GM12878 (cell line): ENCODE measurements around the gene EIF4E. TPM values are rescaled to one million over a fixed set of nuclear protein-coding genes. Genes with fewer than 3 reads are reported as not detected.

Source experiments
- BCL11A ChIP-seq: IDR thresholded peaks from 2 replicates; pipeline ENCODE4 v1.6.1; 2011; ENCODE audit warnings: low read depth, low read length
- CHD1 ChIP-seq: IDR thresholded peaks from 2 replicates; pipeline ENCODE4 v1.6.1; 2012; ENCODE audit warnings: low read depth, low read length, improper control_type of control experiment
- ESRRA ChIP-seq: IDR thresholded peaks from 2 replicates; pipeline ENCODE4 v1.6.1; 2012; ENCODE audit warnings: mild to moderate bottlenecking, low read length, improper control_type of control experiment
- HDGF ChIP-seq: fragments of 450-650 bp; IDR thresholded peaks from 2 replicates; pipeline ENCODE4 v1.6.1; 2016; ENCODE audit warnings: antibody characterized with exemption
- IKZF1 ChIP-seq: fragments of 450-650 bp; conservative IDR thresholded peaks from 2 replicates; pipeline ENCODE4 v1.6.1; 2017; ENCODE audit warnings: antibody characterized with exemption, mild to moderate bottlenecking
- MTA2 ChIP-seq: fragments of 450-650 bp; IDR thresholded peaks from 2 replicates; pipeline ENCODE4 v1.6.1; 2016; ENCODE audit warnings: low read depth, mild to moderate bottlenecking, moderate library complexity
- NBN ChIP-seq: fragments of 450-650 bp; IDR thresholded peaks from 2 replicates; pipeline ENCODE4 v1.6.1; 2016
- PAX8 ChIP-seq: fragments of 450-650 bp; IDR thresholded peaks from 2 replicates; pipeline ENCODE4 v1.6.1; 2017; ENCODE audit warnings: mild to moderate bottlenecking, moderate library complexity
- POLR2A ChIP-seq: IDR thresholded peaks from 2 replicates; pipeline ENCODE4 v1.6.1; 2011; ENCODE audit warnings: low read depth, mild to moderate bottlenecking, low read length
- POU2F2 ChIP-seq: IDR thresholded peaks from 3 replicates; pipeline ENCODE4 v1.6.1; 2011; ENCODE audit warnings: low read depth, mild to moderate bottlenecking, low read length, borderline replicate concordance
- SUZ12 ChIP-seq: fragments of 200-600 bp; sonication (generic); IDR thresholded peaks from one replicate; pipeline ENCODE4 v1.6.1; 2018; ENCODE audit warnings: antibody characterized with exemption, mild to moderate bottlenecking; ENCODE audit not compliant: unreplicated experiment
- polyA plus RNA-seq, 11 experiments: library from polyadenylated mRNA; depleted of rRNA in 4 of 11; unstranded in 6 of 11; stranded (reverse) in 5 of 11; fragments of >200 nt; fragmentation: Nextera tagmentation in 4 of 11; fragmentation: Illumina TruSeq in 1 of 11; extraction: Ambion mirVana in 4 of 11; extraction: Trizol in 1 of 11; gene quantifications; 1 replicate in 1 of 11; 2 replicates in 10 of 11; pipeline versions ENCODE4 v1.2.1 to v1.2.3, GENCODE V29; 2011 to 2016; ENCODE audit warnings: inconsistent platforms in 2 of 11, missing spikeins in 2 of 11, low read depth in 1 of 11
- total RNA-seq, 4 experiments: library from RNA; depleted of rRNA in 3 of 4; stranded (reverse); fragments of >200 nt in 3 of 4; fragmentation: Illumina TruSeq in 1 of 4; extraction: Trizol in 1 of 4; gene quantifications; 2 replicates each; pipeline versions ENCODE4 v1.2.1 to v1.2.3, GENCODE V29; 2013 to 2021
- TF ChIP-seq, protein P1 (sequence below): fragments of 450-650 bp; formaldehyde crosslinking; IDR thresholded peaks from 2 replicates; pipeline ENCODE4 v1.5.0; 2022; ENCODE audit warnings: mild to moderate bottlenecking, missing genetic modification characterization
- TF ChIP-seq, protein P2 (sequence below): IDR thresholded peaks from 2 replicates; pipeline ENCODE4 v1.6.1; 2012; ENCODE audit warnings: improper control_type of control experiment, low read depth, low read length; ENCODE audit not compliant: insufficient replicate concordance
- TF ChIP-seq, protein P3 (sequence below): fragments of 150-350 bp; IDR thresholded peaks from 2 replicates; pipeline ENCODE4 v1.6.1; 2016; ENCODE audit warnings: low read depth, low read length
- TF ChIP-seq, protein P4 (sequence below): IDR thresholded peaks from 2 replicates; pipeline ENCODE4 v1.6.1; 2012; ENCODE audit warnings: low read depth, low read length, improper control_type of control experiment
- TF ChIP-seq, protein P5 (sequence below): IDR thresholded peaks from 2 replicates; pipeline ENCODE4 v1.6.1; 2012; ENCODE audit warnings: low read depth, low read length, improper control_type of control experiment

The EIF4E gene
- total and polyA plus RNA-seq, 10 of the 15 experiments (the other 5 are each of a cell fraction or from before 2014, with no cell fraction given): 104 to 372 (median 163) TPM

DNA sequence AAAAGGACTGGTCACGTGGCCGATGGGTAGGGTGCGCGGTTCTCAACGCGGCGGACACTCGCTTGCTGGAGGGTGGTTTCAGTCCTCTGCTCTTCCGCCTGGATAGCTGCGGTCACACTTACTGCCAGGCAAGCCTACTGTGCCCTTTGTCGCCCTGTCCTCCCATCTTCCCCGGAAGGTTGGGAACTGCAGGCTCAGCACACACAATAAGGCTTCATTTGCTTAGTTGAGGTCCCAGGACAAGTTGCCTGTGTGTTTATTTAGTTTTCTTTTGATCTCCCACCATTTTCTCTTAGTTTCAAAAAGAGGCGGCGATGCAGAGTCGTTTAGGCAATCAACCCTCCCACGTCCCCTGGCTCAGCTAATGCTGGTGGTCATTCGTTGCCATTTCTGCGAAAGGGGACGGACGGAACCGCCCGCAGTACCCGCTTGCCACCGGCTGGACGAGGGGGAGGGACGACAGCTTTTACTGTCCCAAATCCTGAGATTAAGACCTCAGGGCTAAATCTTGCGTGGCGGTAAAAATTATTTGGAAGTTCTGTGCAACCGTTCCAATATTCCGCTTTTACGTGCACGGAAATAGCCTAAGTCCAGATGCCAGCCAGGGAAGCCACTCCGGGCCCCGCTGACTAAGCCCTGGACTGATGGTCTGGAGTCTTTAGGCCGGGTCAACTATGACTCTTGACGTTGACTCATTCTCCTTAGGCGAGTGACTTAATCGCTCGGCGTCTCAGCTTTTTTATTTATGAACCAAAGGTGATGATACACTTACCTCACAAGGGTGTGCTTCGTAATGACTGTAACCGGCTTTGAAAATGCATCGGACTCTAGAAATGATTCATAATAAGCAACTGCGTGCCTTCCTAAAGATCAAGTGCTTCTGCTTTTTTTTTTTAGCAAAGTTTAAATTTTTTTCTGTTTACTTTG is 671 bp upstream of the EIF4E start (continued):
- TF ChIP-seq, protein P1, sequence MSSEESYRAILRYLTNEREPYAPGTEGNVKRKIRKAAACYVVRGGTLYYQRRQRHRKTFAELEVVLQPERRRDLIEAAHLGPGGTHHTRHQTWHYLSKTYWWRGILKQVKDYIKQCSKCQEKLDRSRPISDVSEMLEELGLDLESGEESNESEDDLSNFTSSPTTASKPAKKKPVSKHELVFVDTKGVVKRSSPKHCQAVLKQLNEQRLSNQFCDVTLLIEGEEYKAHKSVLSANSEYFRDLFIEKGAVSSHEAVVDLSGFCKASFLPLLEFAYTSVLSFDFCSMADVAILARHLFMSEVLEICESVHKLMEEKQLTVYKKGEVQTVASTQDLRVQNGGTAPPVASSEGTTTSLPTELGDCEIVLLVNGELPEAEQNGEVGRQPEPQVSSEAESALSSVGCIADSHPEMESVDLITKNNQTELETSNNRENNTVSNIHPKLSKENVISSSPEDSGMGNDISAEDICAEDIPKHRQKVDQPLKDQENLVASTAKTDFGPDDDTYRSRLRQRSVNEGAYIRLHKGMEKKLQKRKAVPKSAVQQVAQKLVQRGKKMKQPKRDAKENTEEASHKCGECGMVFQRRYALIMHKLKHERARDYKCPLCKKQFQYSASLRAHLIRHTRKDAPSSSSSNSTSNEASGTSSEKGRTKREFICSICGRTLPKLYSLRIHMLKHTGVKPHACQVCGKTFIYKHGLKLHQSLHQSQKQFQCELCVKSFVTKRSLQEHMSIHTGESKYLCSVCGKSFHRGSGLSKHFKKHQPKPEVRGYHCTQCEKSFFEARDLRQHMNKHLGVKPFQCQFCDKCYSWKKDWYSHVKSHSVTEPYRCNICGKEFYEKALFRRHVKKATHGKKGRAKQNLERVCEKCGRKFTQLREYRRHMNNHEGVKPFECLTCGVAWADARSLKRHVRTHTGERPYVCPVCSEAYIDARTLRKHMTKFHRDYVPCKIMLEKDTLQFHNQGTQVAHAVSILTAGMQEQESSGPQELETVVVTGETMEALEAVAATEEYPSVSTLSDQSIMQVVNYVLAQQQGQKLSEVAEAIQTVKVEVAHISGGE (CRISPR knock-in tag): no peak
- peak; percentile 88 for TF ChIP-seq BCL11A
- TF ChIP-seq NBN: no peak; the same call in none of the 2 replicates
- TF ChIP-seq MTA2: peak; percentile 77
- no peak for TF ChIP-seq PAX8
- no peak for TF ChIP-seq SUZ12
- peak; percentile 33; the same call in 1 of the 3 replicates for TF ChIP-seq POU2F2
- TF ChIP-seq ESRRA: peak; percentile 80; the same call in 1 of the 2 replicates
- TF ChIP-seq, protein P2, sequence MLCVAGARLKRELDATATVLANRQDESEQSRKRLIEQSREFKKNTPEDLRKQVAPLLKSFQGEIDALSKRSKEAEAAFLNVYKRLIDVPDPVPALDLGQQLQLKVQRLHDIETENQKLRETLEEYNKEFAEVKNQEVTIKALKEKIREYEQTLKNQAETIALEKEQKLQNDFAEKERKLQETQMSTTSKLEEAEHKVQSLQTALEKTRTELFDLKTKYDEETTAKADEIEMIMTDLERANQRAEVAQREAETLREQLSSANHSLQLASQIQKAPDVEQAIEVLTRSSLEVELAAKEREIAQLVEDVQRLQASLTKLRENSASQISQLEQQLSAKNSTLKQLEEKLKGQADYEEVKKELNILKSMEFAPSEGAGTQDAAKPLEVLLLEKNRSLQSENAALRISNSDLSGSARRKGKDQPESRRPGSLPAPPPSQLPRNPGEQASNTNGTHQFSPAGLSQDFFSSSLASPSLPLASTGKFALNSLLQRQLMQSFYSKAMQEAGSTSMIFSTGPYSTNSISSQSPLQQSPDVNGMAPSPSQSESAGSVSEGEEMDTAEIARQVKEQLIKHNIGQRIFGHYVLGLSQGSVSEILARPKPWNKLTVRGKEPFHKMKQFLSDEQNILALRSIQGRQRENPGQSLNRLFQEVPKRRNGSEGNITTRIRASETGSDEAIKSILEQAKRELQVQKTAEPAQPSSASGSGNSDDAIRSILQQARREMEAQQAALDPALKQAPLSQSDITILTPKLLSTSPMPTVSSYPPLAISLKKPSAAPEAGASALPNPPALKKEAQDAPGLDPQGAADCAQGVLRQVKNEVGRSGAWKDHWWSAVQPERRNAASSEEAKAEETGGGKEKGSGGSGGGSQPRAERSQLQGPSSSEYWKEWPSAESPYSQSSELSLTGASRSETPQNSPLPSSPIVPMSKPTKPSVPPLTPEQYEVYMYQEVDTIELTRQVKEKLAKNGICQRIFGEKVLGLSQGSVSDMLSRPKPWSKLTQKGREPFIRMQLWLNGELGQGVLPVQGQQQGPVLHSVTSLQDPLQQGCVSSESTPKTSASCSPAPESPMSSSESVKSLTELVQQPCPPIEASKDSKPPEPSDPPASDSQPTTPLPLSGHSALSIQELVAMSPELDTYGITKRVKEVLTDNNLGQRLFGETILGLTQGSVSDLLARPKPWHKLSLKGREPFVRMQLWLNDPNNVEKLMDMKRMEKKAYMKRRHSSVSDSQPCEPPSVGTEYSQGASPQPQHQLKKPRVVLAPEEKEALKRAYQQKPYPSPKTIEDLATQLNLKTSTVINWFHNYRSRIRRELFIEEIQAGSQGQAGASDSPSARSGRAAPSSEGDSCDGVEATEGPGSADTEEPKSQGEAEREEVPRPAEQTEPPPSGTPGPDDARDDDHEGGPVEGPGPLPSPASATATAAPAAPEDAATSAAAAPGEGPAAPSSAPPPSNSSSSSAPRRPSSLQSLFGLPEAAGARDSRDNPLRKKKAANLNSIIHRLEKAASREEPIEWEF: no peak
- peak; percentile 55 for TF ChIP-seq IKZF1
- TF ChIP-seq, protein P3, sequence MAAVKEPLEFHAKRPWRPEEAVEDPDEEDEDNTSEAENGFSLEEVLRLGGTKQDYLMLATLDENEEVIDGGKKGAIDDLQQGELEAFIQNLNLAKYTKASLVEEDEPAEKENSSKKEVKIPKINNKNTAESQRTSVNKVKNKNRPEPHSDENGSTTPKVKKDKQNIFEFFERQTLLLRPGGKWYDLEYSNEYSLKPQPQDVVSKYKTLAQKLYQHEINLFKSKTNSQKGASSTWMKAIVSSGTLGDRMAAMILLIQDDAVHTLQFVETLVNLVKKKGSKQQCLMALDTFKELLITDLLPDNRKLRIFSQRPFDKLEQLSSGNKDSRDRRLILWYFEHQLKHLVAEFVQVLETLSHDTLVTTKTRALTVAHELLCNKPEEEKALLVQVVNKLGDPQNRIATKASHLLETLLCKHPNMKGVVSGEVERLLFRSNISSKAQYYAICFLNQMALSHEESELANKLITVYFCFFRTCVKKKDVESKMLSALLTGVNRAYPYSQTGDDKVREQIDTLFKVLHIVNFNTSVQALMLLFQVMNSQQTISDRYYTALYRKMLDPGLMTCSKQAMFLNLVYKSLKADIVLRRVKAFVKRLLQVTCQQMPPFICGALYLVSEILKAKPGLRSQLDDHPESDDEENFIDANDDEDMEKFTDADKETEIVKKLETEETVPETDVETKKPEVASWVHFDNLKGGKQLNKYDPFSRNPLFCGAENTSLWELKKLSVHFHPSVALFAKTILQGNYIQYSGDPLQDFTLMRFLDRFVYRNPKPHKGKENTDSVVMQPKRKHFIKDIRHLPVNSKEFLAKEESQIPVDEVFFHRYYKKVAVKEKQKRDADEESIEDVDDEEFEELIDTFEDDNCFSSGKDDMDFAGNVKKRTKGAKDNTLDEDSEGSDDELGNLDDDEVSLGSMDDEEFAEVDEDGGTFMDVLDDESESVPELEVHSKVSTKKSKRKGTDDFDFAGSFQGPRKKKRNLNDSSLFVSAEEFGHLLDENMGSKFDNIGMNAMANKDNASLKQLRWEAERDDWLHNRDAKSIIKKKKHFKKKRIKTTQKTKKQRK: no peak
- TF ChIP-seq HDGF: no peak
- TF ChIP-seq, protein P4, sequence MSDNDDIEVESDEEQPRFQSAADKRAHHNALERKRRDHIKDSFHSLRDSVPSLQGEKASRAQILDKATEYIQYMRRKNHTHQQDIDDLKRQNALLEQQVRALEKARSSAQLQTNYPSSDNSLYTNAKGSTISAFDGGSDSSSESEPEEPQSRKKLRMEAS: no peak; the same call in 1 of the 2 replicates
- TF ChIP-seq, protein P5, sequence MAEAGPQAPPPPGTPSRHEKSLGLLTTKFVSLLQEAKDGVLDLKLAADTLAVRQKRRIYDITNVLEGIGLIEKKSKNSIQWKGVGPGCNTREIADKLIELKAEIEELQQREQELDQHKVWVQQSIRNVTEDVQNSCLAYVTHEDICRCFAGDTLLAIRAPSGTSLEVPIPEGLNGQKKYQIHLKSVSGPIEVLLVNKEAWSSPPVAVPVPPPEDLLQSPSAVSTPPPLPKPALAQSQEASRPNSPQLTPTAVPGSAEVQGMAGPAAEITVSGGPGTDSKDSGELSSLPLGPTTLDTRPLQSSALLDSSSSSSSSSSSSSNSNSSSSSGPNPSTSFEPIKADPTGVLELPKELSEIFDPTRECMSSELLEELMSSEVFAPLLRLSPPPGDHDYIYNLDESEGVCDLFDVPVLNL: no peak
- no peak for TF ChIP-seq CHD1
- peak; percentile 72 for TF ChIP-seq POLR2A
